Retinal pigment epithelial cell (primary cell): ENCODE measurements around the gene GRM4.
A peak's percentile ranks its signal among the peaks of the same experiment; 100 is the strongest.

Experiments used
- DNase-seq: peaks from one replicate; pipeline ENCODE4 v3.0.0-alpha.2; 2010; ENCODE audit warnings: low read depth
- H3K4me3 ChIP-seq: 2 replicates; pipeline ENCODE4 v1.5.1; 2011; ENCODE audit warnings: mild to moderate bottlenecking, low read length, control low read depth, moderate library complexity
- CTCF ChIP-seq: conservative IDR thresholded peaks from 2 replicates; pipeline ENCODE4 v1.5.1; 2011; ENCODE audit warnings: low read depth, low read length, control low read depth, inconsistent platforms

Gene GRM4

GRCh38 chr6:34066772-34067770 is 78.8 kb downstream of the GRM4 start:
- no peak overlapping the region for H3K4me3 ChIP-seq
- TF ChIP-seq CTCF, result no peak
- DNase-seq, result no peak

- no peak for DNase-seq
- TF ChIP-seq CTCF, result no peak
- H3K4me3 ChIP-seq, result no peak overlapping the region
Measured at GRCh38 chr6:34066218-34066571, 79.7 kb downstream of the GRM4 start.

- no peak for DNase-seq
- no peak for TF ChIP-seq CTCF
- H3K4me3 ChIP-seq, result no peak overlapping the region
Measured at GRCh38 chr6:34065466-34066217, 80.2 kb downstream of the GRM4 start.

GRCh38 chr6:34064675-34065074 is 81.2 kb downstream of the GRM4 start:
- TF ChIP-seq CTCF, result no peak
- no peak overlapping the region for H3K4me3 ChIP-seq
- DNase-seq, result no peak

GRCh38 chr6:34063651-34064050 is 82.2 kb downstream of the GRM4 start:
- no peak overlapping the region for H3K4me3 ChIP-seq
- TF ChIP-seq CTCF, result no peak
- no peak for DNase-seq

- no peak overlapping the region for H3K4me3 ChIP-seq
- peak; percentile 24 for TF ChIP-seq CTCF
- no peak for DNase-seq
Measured at GRCh38 chr6:34062815-34063214, 83.1 kb downstream of the GRM4 start.
